Right lung (tissue), 10 donors: ENCODE data around the gene EDEM3. TPM values are rescaled to one million over a fixed set of nuclear protein-coding genes. Genes with fewer than 3 reads are reported as not detected.
"Not testable (repeated sequence)": the region's sequence is repeated elsewhere in the genome, so short reads cannot be mapped to it uniquely, and the experiment has no call there.

ENCODE experiments used
- DNase-seq, 2 donors: peaks; one replicate each; pipeline ENCODE4 v3.0.0-alpha.2; 2013
- long read RNA-seq, 8 donors: transcript quantifications; one replicate each; lab custom pipeline, GENCODE V29; 2026
- polyA plus RNA-seq, 5 donors: library from polyadenylated mRNA; unstranded; fragments of 120-200 nt; gene quantifications; one replicate each; pipeline versions ENCODE4 v1.2.1 to v1.2.3, GENCODE V29; 2013; ENCODE audit warnings: inconsistent platforms in 1 of 5, low replicate concordance in 1 of 5; ENCODE audit not compliant: insufficient read length in 5 of 5, insufficient read depth in 1 of 5

Gene EDEM3, protein sequence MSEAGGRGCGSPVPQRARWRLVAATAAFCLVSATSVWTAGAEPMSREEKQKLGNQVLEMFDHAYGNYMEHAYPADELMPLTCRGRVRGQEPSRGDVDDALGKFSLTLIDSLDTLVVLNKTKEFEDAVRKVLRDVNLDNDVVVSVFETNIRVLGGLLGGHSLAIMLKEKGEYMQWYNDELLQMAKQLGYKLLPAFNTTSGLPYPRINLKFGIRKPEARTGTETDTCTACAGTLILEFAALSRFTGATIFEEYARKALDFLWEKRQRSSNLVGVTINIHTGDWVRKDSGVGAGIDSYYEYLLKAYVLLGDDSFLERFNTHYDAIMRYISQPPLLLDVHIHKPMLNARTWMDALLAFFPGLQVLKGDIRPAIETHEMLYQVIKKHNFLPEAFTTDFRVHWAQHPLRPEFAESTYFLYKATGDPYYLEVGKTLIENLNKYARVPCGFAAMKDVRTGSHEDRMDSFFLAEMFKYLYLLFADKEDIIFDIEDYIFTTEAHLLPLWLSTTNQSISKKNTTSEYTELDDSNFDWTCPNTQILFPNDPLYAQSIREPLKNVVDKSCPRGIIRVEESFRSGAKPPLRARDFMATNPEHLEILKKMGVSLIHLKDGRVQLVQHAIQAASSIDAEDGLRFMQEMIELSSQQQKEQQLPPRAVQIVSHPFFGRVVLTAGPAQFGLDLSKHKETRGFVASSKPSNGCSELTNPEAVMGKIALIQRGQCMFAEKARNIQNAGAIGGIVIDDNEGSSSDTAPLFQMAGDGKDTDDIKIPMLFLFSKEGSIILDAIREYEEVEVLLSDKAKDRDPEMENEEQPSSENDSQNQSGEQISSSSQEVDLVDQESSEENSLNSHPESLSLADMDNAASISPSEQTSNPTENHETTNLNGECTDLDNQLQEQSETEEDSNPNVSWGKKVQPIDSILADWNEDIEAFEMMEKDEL
- polyA plus RNA-seq: 10 to 100 TPM; 24.8 to 37.6 (median 33.8) TPM
- long read RNA-seq, donor 1, full-length matches to known transcripts: 1 of 1 reads
- long read RNA-seq, donor 1, partial matches to known transcripts: 0 of 1 reads
- long read RNA-seq, donor 1, other reads (novel, unspliced or antisense): 0 of 1 reads
- long read RNA-seq, donor 2, full-length matches to known transcripts: 3 of 3 reads
- long read RNA-seq, donor 2, partial matches to known transcripts: 0 of 3 reads
- long read RNA-seq, donor 2, other reads (novel, unspliced or antisense): 0 of 3 reads
- long read RNA-seq, donor 3, full-length matches to known transcripts: 2 of 2 reads
- long read RNA-seq, donor 3, partial matches to known transcripts: 0 of 2 reads
- long read RNA-seq, donor 3, other reads (novel, unspliced or antisense): 0 of 2 reads
- long read RNA-seq, donor 4, full-length matches to known transcripts: 4 of 4 reads
- long read RNA-seq, donor 4, partial matches to known transcripts: 0 of 4 reads
- long read RNA-seq, donor 4, other reads (novel, unspliced or antisense): 0 of 4 reads
- long read RNA-seq, donor 5, full-length matches to known transcripts: 5 of 5 reads
- long read RNA-seq, donor 5, partial matches to known transcripts: 0 of 5 reads
- long read RNA-seq, donor 5, other reads (novel, unspliced or antisense): 0 of 5 reads
- long read RNA-seq, donor 6, full-length matches to known transcripts: 3 of 3 reads
- long read RNA-seq, donor 6, partial matches to known transcripts: 0 of 3 reads
- long read RNA-seq, donor 6, other reads (novel, unspliced or antisense): 0 of 3 reads
- long read RNA-seq, donor 7, full-length matches to known transcripts: 4 of 4 reads
- long read RNA-seq, donor 7, partial matches to known transcripts: 0 of 4 reads
- long read RNA-seq, donor 7, other reads (novel, unspliced or antisense): 0 of 4 reads
- long read RNA-seq, donor 8, full-length matches to known transcripts: 1 of 1 reads
- long read RNA-seq, donor 8, partial matches to known transcripts: 0 of 1 reads
- long read RNA-seq, donor 8, other reads (novel, unspliced or antisense): 0 of 1 reads

- peak; percentile 97 to 98 for DNase-seq
Observed at GRCh38 chr1:184754476-184755225, at the start of gene EDEM3. EDEM3 (minus strand) TSS chr1:184754858; CDS start chr1:184754646, 212 bp downstream.

DNA sequence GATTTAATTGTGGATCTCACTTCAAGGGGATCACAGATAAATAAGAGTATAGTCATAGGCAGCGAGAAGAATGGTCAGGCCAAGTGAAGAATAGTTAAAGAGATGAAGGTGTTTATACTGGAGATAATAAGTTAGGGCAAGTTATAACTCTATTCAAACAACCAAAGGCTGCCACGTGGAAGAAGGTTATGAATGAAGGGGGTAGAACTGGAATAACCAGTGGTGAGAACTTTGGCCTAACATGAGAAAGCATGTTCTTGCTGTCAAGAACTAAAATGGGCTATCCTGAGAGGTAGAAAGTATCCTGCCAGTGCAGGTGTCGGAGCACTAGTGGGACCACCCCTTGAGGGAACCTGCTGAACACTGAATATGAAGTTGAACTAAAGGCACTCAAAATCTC is 49.6 kb upstream of the EDEM3 start:
- DNase-seq: no peak

- no peak for DNase-seq
Observed at GRCh38 chr1:184803180-184803492, 48.5 kb upstream of the EDEM3 start.

GRCh38 chr1:184802354-184803179 is 47.9 kb upstream of the EDEM3 start:
- no peak for DNase-seq

DNA sequence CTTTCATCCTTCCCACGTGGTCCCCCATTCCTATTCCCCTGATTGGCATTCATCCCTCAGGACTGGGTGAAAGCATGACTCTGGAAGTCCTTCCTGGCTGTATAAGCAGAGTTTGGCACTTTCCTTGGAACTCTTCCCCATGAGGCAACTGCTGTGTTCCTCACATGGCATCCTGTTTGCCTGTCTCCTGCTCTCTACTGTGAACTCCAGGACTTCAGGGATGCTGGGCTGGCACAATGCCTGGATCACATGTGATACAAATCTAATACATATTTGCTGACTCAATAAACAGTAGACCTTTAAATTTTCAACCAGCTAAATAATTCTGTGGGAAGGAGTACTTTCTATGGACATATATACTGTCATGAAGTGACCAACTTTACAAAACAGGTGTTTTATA is 46.8 kb upstream of the EDEM3 start:
- no peak for DNase-seq

DNA sequence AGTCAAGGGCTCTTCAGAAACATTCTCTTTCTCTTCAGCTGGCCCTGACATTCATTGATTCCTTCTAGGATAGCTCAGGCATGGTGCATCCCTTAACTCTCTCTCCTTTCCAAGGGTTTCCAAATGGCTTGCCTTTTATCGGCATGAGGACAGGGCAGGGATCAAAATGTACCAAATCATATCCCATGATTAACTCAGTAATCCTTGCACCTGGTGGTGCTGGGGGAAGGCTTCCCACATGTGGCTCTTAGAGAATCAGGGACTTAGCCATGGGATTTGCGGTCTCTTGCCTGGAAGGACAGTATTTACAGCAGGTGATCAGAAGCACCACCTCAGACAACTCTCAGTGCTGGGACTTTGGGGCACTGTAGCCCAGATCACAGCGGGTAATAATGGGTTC is 46.2 kb upstream of the EDEM3 start:
- no peak for DNase-seq

DNA sequence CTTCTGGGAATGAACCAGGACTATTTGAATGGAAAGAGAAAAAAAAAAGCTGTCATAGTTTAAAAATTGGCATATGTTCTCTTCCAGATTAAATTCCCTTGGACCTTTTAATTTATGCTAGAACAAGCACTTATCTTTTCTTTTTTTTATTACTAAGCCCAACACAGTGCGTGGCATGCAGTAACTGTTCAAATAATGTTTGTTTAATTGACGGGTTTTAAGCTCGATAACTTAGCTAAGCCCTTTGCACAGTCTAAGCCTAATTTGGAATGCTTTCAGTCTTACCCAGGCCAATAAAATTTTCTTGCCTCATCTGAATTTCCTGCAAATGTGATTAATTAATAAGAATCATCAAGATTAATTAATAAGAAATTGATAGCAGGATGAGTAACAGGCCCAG is 39.3 kb upstream of the EDEM3 start:
- no peak for DNase-seq

DNA sequence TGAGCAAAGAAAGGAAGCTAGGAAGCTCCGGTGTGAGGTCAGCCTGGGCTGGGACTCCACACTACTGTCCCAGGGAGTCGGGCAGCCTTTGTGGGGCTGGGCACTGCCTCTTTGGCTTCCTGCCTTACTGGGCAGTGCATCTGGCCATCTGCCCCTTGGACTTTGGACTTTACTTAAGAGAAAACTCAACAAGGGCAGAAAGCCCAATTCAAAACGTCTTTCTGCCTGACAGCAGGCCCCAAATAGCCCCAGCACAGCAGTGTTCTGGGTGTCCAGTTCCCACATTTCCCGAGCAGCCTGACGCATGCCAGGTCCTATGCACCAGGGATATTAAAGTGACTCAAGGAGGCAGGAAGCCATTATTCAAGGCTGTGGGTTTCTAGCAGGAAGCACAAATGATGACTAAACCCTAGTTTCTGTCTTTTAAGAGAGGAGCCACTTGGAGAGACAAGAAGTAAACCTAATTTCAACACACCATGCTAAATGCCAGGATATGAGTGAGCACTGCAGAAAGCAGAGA is 37.9 kb upstream of the EDEM3 start:
- DNase-seq: no peak

- DNase-seq: no peak
Observed at GRCh38 chr1:184791550-184791900, 36.9 kb upstream of the EDEM3 start.

DNA sequence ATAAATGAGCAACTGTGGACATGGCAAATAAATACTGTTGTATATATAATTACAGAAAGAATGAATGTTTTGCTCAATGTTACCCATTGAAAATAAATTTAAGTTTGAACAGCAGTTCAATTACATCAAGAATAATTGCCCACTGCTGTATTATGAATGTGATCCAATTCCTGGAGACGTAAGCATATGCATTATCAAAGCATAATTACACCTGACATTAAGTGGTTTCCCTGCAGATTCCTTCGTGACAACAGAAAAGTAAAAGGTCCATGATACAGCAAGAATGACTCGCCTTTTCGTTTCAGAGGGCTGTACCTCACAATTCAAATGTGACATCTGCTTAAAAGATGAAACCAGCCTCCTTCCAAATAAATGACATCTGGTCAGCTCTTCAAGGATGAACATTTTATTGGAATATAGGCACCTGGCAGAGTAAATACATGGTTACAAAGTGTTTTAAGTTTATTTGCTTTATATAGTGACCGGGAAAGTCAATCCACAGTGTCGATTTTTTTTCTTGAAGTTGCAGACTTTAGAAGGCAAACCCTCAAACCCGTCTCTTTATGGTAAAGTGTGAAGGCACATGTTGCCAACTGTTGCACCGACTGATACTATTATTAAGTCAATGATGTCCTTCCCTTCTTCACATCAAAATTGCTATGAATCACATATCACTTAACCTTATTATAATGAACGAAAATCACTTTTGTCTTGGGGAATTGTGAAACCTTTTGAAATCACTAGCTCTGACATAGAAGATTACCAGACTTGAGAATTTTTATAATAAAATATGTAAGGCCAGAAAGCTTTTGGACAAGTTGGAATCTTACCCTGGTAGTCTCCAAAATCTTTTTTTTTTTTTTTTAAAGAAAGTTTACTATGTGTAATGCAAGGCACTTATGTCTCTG is 36.2 kb upstream of the EDEM3 start:
- no peak for DNase-seq

- no peak for DNase-seq
Observed at GRCh38 chr1:184789884-184790283, 35.2 kb upstream of the EDEM3 start.

DNA sequence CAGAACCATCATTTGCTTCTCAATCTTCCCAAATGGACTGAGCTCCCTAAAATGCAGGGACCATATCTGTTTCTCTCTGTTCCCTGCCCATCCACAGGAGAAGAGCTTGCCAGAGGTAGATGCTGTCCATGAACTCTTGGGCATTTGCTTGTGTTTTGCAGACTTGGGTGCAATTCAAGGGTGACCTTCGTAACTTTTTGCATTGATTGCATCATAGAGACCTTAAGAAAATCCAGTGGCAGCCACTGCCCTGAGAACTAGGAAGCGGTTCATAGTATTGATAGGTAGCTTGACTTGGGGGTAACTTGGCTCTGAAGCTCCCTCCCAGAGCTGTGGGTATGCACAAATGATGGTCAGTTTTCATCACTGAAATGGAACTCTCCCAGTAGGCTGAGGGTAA is 34.3 kb upstream of the EDEM3 start:
- DNase-seq: no peak

DNA sequence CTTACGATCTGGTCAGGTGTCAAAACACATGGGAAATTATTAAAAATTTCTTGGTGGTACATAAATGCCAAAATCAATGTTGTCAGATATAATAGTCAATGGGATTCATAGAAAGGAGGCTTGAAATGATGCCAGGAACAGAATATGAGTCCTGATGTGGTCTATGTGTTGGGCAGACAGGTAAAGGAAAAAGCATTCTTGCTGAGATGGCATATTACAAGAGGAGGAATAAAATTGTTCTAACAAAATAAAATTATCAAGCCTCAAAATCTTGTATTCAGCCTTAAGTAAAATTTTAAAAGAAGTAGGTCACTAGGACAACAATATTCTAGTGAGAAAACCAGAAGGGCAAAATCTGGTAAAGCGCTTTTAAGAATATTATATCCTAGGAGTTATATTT is 30.9 kb upstream of the EDEM3 start:
- no peak for DNase-seq

GRCh38 chr1:184783723-184784122 is 29.1 kb upstream of the EDEM3 start:
- DNase-seq: not testable (repeated sequence)

DNA sequence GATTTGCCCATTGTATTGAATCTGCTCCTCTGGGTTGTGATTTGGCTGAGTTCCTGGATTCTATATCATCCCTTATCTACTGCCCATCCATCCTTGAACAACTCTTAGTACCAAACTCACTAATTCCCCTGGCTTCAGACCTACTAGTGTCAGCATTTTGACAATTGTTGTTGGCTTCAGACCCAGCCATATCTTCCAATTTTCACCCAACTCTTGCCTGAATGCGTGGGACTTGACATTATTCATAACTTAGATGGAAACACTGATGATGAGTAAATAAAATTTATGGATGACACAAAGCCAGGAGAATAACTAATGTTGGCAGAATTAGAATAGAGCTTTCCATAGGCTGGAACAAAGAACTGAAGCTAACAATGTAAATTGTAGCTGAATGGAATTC is 27.3 kb upstream of the EDEM3 start:
- DNase-seq: no peak

GRCh38 chr1:184775885-184776284 is 21.2 kb upstream of the EDEM3 start:
- no peak for DNase-seq

DNA sequence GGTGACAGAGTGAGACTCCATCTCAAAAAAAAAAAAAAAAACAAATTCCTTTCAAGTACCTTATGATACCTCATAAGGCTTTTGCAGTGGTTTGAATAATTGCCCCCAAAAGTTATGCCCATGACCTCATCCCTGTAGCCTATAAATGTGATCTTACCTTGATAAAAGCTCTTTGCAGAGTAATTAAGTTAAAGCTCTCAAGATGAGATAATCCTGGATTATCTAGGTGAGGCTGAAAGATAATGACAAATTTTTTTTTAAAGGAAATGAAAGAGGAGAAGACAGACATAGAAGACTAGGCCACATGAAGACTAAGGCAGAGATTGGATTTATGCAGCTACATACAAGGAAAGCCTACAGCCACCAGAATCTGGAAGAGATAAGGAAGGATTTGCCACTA is 20.7 kb upstream of the EDEM3 start:
- DNase-seq: no peak
